HG02610 (cell line): ENCODE data around the gene S100A3.
A peak's percentile ranks its signal among the peaks of the same experiment; 100 is the strongest.

Experiments
- ATAC-seq: cut with Tn5 transposase; IDR thresholded peaks from one replicate; pipeline ENCODE4 v1.9.1; 2021; ENCODE audit warnings: mild to moderate bottlenecking, moderate library complexity; ENCODE audit not compliant: unreplicated experiment

The S100A3 gene

DNA sequence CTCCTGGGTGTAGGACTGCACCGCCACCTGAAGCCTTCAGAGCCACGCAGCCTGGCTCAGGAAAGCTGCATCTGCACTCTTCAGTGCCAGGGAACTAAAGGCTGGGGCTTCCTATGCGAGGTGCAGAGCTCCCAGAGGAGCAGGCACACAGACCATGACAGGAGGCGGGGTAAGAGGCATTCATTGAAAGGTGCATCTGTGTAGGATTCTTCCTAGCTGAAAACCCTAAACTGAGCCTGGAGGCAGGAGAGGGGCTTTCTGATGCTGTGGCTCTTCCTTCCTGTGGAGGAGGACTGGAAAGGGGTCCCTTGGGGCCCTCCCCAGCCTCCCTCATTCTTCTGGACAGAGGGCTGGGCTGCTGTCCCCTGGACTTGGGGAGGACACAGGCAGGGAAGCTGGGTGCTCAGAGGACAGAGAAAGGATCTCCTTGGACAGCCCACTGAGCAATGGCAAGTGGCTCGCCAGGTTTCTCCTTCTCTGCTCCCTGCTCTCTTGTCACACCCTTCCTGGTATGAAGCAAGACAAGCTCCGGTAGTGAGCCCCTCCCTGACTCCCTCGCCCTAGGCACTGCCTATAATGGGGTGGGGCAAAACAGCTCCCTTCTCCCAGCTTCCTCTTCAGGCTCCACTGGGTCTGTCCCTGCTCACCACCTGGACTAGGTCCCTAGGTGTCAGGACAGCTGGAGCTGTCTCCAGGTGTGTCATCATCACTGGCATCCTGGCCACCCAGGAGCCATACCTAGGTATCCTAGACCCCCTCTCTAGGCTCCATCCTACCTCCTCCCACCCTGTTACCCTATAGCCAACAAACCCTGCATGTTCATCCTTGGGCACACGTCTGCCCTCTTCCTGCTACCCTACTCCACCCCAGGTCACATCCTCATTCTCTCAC is 33.3 kb downstream of the S100A3 start:
- no peak for ATAC-seq

DNA sequence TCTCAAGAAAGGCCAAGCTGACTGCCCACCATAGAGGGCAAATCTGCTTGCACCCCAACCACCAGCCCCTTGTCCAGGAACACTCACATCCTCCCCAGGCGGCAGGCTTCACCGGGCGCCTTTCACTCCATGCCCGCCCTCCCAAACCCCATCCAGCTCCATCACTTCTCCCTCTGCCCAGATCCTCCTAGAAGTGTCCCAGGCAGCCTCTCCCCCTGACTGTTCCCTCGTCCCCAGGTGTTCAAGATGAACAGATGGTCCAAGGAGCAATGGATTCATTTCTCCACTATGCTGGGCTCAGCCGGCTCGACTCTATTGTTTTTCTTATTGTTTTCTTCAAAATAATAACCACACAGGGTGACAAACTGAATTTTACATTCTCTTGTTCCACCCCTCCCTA is 35.4 kb downstream of the S100A3 start:
- ATAC-seq = no peak

DNA sequence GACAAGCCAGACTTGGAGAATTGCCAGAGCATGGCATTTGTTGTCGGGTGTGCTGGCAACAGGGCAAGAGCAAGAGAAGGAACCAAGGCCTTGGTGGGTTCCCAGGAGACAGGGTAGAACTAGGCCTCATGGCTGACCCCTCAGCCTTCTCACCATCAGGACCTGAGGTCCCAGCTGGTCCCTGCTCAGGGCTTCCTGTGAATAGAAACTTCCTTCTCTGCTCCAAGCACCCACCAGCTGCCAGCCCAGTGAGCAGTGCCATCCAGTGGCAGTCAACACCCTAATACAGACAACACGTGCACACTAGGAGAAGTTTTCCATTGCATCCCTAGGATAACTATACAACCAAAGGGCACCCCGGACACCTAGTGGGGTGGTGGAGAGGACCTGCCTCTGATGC is 36.0 kb downstream of the S100A3 start:
- ATAC-seq = no peak

DNA sequence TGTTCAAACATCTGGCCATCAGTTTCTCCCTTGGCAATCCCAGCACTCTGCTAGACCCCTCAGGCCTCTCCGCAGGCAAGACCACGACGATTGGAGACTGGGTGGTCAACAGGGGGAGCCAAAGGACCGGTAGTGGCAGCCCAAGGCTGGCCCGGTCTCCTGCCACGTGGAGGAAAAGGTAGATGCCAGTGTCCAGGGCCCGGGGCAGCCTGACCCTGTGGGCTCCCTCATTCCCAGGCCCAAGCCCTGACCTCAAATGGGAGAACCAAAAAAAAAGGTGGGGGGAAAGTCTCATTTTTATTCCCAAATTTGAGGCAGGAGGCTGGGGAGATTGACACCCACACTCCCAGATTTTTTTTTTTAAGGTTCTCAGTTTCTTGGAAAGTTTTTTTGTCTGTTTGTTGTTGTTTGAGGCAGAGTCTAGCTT is 38.1 kb downstream of the S100A3 start:
- peak; percentile 44 for ATAC-seq

GRCh38 chr1:153509729-153510354 is 39.2 kb downstream of the S100A3 start:
- ATAC-seq = no peak

- ATAC-seq = no peak
These were observed 40.0 kb downstream of the S100A3 start for GRCh38 chr1:153509036-153509435.

GRCh38 chr1:153507926-153508583 is 41.0 kb downstream of the S100A3 start:
- no peak for ATAC-seq

GRCh38 chr1:153506831-153507413 is 42.1 kb downstream of the S100A3 start:
- no peak for ATAC-seq

GRCh38 chr1:153506386-153506785 is 42.7 kb downstream of the S100A3 start:
- ATAC-seq = no peak

DNA sequence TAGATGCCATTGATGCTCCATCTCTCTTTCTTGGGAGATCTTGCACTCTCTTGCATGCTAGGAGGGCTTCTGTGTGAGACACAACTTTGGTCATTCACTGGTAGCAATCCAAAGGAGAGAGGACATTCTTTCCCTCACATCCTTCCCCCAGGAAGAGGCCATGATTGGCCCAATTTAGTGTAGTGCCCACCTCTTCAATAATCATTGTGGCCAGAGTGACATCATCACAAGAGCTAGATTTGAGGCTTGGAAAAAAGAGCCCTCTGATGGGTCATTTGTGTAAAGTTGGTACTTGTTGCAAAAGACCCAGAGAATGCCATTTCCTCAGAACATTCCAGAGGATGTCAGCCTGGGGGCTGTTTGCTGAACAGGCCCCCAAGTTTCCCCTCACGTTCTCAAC is 43.5 kb downstream of the S100A3 start:
- no peak for ATAC-seq

DNA sequence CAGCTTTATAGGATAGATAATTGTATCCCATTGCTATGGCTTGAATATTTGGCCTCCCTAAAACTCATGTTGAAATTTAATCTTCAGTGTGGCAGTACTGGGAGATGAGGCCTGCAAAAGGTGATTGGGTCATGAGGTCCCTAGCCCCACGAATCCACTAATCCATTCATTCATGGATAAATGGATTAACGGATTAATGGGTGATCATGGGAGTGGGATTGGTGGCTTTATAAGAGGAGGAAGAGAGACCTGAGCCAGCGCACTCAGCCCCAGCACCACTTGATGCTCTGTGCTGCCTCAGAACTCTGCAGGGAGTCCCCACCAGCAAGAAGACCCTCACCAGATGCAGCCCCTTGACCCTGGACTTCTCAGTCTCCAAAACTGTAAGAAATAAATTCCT is 45.3 kb downstream of the S100A3 start:
- ATAC-seq = no peak

DNA sequence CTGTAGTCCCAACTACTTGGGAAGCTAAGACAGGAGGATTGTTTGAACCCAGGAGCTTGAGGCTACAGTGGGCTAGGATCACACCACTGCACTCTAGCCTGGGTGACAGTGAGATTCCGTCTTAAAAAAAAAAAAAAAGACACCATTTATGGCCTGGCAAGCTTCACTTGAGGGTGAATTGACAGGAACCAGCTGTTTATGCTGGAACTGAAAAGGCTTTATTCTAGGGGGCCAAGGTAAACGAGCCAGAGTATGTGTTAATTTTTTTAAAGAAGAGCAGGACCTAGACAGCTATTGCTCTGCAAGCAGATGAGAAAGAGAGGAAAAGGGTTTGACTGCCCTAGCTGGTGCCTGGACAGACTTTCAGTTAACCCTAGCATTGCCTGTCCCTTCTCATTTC is 50.3 kb downstream of the S100A3 start:
- ATAC-seq = no peak
